ENCODE data around the gene TRPT1.
A peak's percentile ranks its signal among the peaks of the same experiment; 100 is the strongest.

The TRPT1 gene, protein sequence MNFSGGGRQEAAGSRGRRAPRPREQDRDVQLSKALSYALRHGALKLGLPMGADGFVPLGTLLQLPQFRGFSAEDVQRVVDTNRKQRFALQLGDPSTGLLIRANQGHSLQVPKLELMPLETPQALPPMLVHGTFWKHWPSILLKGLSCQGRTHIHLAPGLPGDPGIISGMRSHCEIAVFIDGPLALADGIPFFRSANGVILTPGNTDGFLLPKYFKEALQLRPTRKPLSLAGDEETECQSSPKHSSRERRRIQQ

DNA sequence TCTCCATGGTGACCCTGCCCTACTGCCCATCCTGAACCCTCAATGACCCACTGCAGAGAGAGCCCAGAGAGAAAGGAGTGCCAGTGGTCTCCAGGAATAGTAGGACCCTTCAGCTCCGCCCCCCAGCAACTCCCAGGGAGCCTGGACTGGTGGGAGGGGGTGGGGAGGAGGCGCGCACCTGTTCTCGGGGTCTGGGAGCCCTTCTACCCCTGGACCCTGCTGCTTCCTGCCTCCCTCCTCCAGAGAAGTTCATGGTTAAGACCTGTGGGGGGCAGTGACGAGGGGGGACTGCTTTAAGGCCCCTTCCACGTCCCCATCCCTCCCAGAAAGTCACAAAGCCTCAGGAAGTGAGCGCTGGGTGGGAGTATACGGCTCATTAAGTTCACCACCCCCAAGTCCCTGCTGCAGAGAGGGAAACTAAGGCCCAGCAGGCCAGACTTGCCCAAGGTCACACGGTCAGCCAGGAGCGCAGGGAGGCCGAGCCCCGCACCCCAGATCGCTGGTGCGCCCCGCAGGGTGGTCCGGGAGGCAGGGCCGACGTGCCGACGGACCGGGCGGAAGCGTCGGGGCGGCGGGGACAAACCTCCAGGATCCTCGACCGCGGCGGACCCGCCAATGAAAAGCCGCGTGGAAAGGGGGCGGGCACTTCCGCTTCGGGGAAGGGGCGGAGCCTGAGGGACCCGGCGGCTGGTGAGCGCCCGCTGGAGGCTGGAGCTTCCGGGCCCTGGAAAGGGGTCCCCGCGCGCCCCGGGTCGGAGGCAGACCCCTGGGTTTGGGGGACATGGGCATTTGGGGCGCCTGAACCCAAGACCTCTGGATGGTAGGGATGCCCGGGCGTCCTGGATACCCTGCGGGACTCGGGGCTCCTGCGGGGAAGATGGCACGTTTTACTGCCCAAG is at the start of gene TRPT1, which contains the start of gene NUDT22:
Gene TRPT1 (minus strand): TSS at position 579 of the 899 bp plus-strand sequence. CDS start 326 bp downstream, at position 253.
Gene NUDT22 (plus strand): TSS at position 667 of the 899 bp plus-strand sequence. CDS start 379 bp downstream, outside the sequence.
- DNase-seq, result peak; percentile 25

GRCh38 chr11:64275031-64275800 is 49.2 kb upstream of the TRPT1 start:
- no peak for DNase-seq

DNA sequence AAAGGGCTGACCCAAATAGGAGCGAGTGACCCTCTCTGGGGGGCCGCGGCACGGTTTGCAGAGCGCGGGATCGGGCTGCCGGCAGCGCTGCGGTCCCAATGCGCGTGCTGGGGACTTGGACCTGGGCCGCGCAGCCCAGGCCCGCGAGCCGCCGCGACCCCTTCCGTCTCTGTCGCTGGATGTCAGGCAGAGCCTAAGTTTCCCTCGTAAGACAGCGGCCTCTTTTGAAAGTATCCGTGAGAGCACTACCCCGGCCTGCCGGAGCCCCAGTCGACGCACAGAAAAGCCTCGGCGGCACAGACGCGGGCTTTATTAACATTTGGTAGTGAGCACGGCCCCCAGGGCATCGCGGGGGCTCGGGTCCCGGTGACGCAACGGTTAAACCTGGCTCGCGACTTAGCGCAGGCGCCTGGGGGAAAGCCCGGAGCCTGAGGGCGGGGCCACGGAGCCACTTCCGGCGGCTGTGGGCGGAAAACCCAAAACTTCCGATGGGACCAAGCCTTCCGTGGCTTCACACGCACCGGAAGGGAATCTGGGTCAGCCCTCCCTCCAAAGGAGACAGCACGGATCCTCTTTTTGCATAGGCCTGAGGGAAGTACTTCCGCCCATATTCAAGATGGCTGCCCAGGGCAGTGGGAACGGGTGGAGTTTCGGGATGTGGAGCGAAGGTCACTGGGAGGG is 43.7 kb upstream of the TRPT1 start:
- peak; percentile 93 for DNase-seq

- DNase-seq, result no peak
These were observed 43.0 kb upstream of the TRPT1 start for GRCh38 chr11:64268893-64269539.

GRCh38 chr11:64268025-64268892 is 42.3 kb upstream of the TRPT1 start:
- DNase-seq, result no peak

- no peak for DNase-seq
These were observed 41.4 kb upstream of the TRPT1 start for GRCh38 chr11:64267207-64267945.

DNA sequence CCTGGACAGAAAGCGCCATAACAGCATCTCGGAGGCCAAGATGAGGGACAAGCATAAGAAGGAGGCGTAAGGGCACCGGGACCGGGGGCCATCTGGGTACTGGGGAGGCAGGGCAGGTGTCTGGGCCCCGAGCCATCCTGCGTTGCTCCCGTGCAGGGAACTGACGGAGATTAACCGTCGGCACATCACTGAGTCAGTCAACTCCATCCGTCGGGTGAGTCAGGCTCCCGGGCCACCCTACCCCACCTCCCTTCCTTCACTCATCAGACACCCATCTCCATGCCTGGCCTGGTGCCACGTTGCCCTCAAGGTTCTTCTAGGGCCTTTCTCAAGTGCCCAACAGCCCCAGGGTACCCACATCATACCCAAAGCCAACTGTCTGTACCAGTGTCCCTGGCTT is 40.4 kb upstream of the TRPT1 start:
- no peak for DNase-seq

DNA sequence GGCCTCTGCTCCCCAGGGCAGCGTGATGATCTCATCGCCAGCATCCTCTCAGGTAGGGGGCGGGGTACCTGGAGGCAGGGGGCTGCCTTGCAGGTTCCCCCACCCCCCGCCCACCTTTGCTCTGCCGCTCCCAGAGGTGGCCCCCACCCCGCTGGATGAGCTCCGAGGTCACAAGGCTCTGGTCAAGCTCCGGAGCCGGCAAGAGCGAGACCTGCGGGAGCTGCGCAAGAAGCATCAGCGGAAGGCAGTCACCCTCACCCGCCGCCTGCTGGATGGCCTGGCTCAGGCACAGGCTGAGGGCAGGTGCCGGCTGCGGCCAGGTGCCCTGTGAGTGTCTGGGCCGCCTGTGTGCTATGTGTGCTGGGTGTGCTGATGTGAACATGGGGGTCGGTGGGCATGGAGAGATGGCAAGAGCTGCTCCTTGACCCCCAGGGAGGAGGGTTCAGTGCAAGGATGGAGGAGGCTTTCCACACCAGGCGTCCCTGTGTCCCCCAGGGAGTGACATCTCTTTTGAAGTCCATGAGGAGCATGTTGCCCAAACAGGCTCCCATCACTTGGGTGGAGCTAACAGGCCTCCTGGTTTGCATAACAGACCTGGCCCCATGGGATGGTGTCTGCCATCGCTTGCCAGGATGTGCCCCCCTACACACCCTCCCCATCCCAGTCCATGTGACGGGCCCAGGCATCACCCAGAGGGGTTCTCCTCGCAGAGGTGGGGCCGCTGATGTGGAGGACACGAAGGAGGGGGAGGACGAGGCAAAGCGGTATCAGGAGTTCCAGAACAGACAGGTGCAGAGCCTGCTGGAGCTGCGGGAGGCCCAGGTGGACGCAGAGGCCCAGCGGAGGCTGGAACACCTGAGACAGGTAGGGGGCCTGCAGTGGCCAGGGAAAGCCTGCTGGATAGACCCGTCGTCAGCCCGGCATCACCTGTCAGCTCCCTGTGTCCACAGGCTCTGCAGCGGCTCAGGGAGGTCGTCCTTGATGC is 39.5 kb upstream of the TRPT1 start:
- DNase-seq, result no peak

GRCh38 chr11:64264371-64264852 is 38.4 kb upstream of the TRPT1 start:
- no peak for DNase-seq

- no peak for DNase-seq
These were observed 37.9 kb upstream of the TRPT1 start for GRCh38 chr11:64263947-64264317.

GRCh38 chr11:64263021-64263946 is 37.3 kb upstream of the TRPT1 start:
- DNase-seq, result no peak

DNA sequence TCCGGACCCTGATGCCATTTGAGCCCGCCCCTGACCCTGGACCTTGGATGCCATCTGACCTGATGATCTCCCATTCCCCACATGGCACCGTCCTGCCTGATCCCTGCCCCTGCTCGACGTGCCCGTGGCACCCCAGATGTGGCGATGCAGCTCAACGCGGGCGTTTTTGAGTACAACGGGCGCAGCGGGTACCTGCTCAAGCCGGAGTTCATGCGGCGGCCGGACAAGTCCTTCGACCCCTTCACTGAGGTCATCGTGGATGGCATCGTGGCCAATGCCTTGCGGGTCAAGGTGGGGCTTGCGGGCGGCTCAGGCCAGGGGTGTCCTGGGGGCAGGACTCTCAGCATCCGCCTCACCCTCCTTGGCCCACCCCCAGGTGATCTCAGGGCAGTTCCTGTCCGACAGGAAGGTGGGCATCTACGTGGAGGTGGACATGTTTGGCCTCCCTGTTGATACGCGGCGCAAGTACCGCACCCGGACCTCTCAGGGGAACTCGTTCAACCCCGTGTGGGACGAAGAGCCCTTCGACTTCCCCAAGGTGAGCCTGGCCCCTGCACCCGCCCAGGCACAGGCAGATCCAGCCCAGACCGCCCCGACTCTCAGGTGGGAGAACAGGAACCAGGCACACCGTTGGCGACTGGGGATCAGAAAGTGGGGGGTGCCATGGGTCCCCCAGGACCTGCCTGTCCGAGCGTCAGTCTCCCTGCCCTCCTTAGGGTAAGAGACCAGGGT is 36.5 kb upstream of the TRPT1 start:
- DNase-seq, result no peak

DNA sequence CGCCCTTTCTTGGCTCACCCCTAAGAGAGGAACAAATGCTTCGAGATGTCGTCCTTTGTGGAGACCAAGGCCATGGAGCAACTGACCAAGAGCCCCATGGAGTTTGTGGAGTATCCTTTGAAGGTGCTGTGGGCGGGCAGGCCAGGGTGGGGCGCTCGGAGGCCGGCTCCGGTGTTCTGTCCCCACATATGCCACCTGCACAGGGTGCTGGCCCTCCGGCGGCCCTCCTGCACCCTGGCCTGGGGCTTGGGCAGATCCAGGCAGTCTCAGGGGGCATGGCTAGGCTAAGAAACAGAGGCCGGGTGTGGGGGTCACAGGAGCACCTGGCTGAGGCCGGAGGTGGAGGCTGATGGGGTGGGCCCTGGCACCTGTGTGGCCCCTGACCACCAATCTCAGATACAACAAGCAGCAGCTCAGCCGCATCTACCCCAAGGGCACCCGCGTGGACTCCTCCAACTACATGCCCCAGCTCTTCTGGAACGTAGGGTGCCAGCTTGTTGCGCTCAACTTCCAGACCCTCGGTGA is 35.6 kb upstream of the TRPT1 start:
- DNase-seq, result no peak

- no peak for DNase-seq
These were observed 34.2 kb upstream of the TRPT1 start for GRCh38 chr11:64260147-64260708.

- no peak for DNase-seq
These were observed 33.6 kb upstream of the TRPT1 start for GRCh38 chr11:64259533-64260067.

DNA sequence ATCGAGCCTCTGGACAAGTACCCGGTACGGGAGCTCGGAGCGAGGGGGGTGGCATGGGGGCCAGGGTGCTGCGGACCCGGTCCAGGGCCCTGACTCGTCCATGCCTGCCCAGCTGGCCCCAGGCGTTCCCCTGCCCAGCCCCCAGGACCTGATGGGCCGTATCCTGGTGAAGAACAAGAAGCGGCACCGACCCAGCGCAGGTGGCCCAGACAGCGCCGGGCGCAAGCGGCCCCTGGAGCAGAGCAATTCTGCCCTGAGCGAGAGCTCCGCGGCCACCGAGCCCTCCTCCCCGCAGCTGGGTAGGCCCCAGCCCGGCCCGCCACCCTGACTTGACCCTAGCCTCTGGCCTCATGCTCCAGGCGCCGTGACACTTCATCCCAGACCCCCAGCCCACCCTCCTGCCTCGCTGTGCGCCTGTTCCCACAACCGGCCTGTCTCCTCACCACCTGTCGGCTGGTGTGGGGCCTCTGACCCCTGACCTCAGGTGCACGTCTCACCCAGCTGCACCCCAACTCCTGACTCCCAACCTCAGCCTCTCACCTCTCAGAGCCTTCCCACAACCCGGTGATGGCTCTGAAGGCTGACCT is 33.1 kb upstream of the TRPT1 start:
- no peak for DNase-seq
